ENCODE measurements around the gene TMEM11.

TMEM11 gene

GRCh38 chr17:21177854-21178600 lies 35.9 kb downstream of the TMEM11 start:
- DNase-seq = no peak

- no peak for DNase-seq
These were observed 36.6 kb downstream of the TMEM11 start for GRCh38 chr17:21177401-21177800.

DNA sequence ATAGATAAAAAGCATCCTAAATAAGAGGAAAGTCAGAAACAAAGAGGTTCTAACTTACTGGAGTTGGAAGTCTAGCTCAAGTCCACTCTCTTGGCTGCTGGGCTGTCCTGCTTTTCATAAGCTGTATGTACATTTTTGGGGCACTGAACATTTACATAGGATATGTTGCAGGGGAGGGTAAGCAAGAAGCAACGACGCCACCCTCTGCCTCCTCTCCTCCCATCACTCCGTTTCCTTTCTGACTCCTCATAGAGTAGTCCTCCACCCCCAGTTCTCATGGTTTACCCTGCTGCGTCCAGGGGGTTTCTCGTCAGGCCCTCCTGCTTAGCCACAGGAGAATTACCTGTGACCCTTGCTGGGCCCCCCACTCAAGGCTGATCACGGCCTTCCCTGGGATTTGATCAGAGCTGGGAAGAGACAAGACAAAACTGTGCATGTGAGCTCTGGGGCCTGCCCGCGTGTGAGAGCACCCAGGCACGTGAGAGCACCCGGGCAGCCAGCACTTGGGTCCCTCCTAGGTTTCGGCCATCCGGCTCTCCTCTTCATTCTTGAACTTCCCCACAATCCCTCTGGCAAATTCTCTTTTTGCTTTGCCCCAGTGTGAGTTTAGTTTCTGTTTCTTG lies 37.1 kb downstream of the TMEM11 start:
- no peak for DNase-seq

GRCh38 chr17:21174713-21175112 lies 39.2 kb downstream of the TMEM11 start:
- no peak for DNase-seq

DNA sequence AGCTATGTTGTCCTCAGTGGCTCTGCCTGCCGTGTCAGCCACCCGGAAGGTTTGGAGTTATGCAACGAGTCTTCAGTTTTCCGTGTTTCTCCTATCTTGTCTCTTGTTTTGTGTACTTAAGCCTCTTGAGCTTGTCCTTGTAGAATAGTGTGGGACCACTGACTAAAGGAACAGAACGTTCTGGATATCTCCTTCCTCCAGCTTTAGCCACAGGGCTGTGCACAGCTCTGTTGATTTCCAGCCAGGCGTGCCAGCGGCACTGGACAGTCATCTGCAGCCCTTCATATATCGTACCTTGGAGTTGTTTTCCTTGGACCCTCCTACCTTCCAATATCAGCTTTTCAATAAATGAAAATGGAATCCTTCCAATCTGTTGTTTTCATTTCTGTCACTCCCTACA lies 39.8 kb downstream of the TMEM11 start:
- DNase-seq = no peak

DNA sequence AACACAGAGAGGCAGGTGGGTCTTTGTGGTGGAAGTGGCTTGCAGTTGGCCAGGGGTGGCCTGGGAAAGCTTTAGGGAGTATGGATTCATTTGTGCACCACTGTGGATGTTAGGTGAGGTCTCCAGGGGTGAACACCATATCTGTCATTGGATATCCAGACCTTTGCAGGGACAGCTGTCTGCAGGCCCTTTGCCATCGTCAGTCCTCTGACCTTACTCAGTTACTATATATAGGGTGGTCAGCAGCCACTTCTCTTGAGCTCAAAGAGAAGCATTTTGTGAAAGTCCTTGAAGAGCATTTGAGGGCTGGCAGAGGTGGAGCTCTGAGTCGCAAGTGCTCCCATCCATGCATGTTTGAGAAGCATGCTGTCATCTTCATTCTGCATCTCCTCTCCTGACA lies 40.4 kb downstream of the TMEM11 start:
- no peak for DNase-seq

DNA sequence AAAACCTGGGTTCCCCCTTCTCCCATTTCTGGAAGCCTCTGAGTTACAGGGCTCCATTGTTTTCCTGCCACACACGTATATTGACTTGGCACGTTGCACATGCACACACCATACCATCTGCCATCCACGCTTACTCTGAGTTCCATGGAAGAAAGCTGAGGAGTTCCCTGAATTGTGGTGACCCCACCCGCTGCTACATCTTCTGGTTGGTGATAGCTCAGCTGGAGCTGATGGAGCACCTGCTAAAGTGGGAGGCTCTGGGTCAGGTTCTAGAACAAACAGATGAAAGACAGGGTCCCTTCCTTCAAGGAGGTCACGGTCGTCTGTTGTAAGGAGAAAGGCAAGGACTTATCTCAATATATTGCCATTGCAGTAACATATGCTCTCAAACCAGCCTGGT lies 41.1 kb downstream of the TMEM11 start:
- no peak for DNase-seq

GRCh38 chr17:21171970-21172510 lies 41.9 kb downstream of the TMEM11 start:
- no peak for DNase-seq

GRCh38 chr17:21171309-21171922 lies 42.5 kb downstream of the TMEM11 start:
- DNase-seq = no peak

- no peak for DNase-seq
These were observed 43.2 kb downstream of the TMEM11 start for GRCh38 chr17:21170809-21171208.

- no peak for DNase-seq
These were observed 44.5 kb downstream of the TMEM11 start for GRCh38 chr17:21169496-21169895.

DNA sequence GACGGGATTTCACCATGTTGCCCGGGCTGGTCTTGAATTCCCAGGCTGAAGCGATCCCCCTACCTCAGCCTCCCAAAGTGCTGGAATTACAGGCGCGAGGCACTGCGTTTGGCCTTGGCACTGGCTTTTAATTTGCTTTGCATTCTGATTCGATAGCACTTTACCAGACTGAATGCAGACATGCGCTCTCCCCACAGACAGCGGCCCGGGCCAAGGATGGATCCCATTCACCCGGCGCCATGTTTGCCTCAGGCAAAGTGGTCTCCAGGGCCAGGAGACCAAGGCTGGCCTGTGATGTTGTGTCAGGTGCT lies 45.5 kb downstream of the TMEM11 start:
- DNase-seq = no peak

DNA sequence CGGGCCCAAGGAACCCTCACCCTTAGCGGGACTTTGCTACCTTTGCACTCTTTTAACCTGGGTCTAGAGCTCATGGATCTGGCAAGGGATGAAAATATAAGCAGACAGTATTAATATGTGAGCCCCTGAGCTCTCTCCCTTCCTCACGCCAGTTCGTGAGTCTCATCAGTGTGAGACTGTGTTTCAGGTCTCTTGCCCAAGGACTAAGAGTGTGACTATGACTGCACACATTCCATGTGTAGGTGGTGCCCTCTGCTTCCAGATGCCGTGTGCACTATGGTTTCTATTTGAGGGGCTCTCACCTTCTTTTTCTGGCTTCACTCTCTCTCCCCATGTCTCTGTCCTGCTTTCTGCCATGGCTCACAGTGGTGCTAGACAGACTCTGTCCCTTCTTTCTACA lies 46.7 kb downstream of the TMEM11 start:
- no peak for DNase-seq

DNA sequence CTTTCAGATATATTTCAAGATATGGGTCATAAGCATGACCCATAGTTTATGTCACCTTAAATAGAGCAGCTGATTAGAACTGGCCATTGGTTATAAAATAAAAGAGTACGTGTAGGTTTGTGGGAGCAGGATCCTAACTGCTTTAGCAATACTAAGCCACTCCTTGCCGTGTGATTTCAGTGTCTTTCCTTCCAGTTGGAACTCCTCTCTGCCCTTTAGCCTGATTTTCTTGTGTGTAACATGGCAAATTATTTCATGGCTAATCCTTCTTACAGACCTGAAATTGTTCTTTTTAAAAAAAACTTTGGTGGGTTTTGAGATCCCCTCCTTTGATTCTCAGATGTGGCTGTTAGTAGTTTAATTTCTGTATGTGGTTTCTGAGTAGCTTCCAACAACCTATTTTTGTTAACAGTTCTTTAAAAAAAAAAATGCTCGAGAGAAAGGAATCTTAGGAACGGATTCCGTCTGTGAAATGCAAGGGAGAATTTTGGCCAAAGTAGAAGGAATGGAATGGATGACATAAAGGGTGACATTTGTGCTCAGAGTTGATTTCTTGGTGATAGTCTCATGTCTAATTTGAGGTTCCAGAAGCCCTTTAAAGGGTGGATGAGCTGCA lies 47.3 kb downstream of the TMEM11 start:
- DNase-seq = no peak

- no peak for DNase-seq
These were observed 47.9 kb downstream of the TMEM11 start for GRCh38 chr17:21165922-21166594.

- no peak for DNase-seq
These were observed 49.3 kb downstream of the TMEM11 start for GRCh38 chr17:21164620-21165019.

DNA sequence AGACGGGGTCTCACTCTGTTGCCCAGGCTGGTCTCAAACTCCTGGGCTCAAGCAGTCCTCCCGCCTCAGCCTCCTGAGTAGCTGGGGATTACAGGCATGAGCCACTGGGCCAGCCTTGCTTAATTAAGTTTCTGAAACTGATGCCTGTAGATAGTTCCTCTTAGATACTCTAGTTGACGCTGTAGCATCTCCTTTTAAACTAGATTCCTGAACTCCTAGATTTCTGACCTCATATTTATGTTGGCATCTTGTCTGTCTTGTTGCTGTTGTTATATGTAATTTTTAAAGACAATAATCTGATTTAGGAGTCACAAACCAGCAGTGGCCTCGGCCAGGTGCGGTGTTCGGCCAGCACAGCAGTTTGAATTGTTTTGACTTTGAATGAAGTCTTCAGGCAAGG lies 49.7 kb downstream of the TMEM11 start:
- no peak for DNase-seq

GRCh38 chr17:21163101-21163500 lies 50.9 kb downstream of the TMEM11 start:
- DNase-seq = no peak

DNA sequence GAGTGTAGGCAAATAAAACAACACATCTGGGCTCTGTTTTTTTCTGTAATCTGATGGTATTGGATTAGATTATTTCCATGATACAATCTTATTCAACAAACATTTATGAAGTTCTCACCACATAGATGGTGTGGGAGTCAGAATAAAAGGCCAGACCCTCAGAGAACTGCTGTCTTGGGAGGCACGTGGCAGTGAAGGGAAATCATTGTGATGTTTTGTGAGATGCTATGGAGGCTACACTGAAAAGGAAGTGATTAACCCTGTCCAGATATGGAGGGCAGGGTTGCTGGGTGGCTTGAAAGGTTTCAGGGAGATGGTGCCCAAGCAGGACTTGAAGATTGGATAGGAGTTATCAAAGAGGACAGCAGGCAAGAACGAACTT lies 51.6 kb downstream of the TMEM11 start:
- DNase-seq = no peak

DNA sequence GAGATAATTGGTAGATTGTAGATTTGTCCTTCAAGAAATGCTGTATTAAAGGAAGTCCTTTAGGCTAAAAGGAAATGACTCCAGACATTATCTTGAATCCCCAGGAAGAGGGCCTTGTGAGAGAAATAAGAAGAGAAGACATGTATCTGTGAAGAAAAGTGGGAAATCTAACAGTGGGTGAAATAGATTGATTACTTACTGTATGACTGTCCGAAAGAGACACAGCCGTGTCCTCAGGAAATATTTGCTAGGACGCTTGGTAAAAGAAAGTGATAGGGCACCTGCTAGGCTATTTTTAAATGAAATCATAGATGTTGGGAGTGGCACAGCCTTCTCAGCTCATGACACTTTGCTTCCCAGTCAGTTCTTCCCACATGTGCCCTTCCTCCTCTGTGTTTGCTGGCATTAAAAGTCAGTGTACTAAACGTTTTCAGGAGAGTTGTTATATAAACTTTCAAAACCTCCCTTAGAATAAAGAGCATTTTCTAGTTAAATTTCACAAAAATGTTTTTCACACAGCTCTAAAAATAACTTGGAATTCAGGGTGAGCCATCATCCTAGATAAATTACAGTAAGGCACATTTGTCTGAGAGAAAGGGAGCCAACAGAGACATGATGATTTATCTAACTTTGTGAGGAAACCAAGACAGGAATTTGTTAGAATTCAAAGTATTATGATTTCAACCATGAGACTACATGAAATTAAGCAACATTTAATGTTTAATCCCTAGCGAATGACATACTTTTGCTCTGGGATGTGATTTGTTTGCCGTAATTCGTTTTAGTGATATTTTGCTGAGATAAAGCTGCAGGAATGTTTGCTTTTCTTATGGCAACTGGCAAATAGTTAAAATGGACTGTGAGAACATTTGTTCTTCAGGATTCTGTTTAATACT lies 52.2 kb downstream of the TMEM11 start:
- no peak for DNase-seq

- DNase-seq = no peak
These were observed 53.6 kb downstream of the TMEM11 start for GRCh38 chr17:21160401-21160800.

Measured in activated naive CD4-positive, alpha-beta T cell (primary cell).